ENCODE results near the gene HK3. TPM values are rescaled to one million over a fixed set of nuclear protein-coding genes. Genes with fewer than 3 reads are reported as not detected.

HK3 gene
- total RNA-seq, 1 experiment from 2014 or later: not detected

DNA sequence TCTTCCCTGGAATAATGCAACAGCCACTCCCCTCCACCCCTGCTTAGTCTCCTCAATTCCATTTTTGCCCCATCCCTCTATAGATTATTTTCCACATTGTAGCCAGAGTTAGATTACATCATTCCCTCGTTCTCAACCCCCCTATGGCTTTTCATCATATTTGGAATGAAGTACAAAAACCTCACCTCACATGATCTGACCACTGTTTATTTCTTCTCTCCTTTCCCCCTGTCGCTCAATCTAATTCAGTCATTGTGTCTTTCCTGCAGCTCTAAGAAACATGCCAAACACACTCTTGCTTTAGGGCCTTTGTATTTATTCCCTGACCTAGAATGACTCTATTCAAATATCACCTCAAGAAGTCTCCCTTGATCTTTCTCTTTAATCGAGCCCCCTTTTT is 22.6 kb upstream of the HK3 start:
- Histone ChIP-seq H3K9me3 (ENCODE audit: low read length) (no peaks in the 10 kb centered on the region), H3F3A (ENCODE audit: low read length, unreplicated experiment) (no peaks in the 10 kb centered on the region), H3K4me2 (ENCODE audit: low read length) (no peak overlapping the region), H3K9ac (ENCODE audit: low read length) (no peak overlapping the region), H3K27ac (ENCODE audit: low read length) (no peak overlapping the region), H3K4me3 (ENCODE audit: low read length) (no peak overlapping the region), H3K79me2 (ENCODE audit: low read length) (no peaks in the 10 kb centered on the region), H3K27me3 (ENCODE audit: low read length) (no peaks in the 10 kb centered on the region), H2AFZ (ENCODE audit: low read length) (no peak overlapping the region), H3K4me1 (ENCODE audit: insufficient read depth, low read length) (no peaks in the 10 kb centered on the region), H3K9me2 (replicated peaks; ENCODE audit: low read length) (no peaks in the 10 kb centered on the region), H4K20me1 (ENCODE audit: low read length) (no peaks in the 10 kb centered on the region), H3K36me3 (ENCODE audit: low read depth, low read length) (peaks cover 3% of the 10 kb centered on the region; the same call in 1 of the 2 replicates)
- POLR2A ChIA-PET (ENCODE audit: unreplicated experiment): no interaction called here
- DNase-seq (no peak), ATAC-seq (no peak)
- intact Hi-C loops (cut with micrococcal nuclease): no loop called here
- BruUV-seq (replicated peaks): no TSS peak
- TF ChIP-seq EZH2phosphoT487 (IDR thresholded peaks at IDR 0.05; ENCODE audit: borderline replicate concordance, low read length) (no peak), CTCF (conservative IDR thresholded peaks at IDR 0.05; ENCODE audit: low read depth, low read length) (no peak), EZH2 (IDR thresholded peaks at IDR 0.05; ENCODE audit: low read length, unreplicated experiment) (no peak)
- CTCF ChIA-PET: no interaction called here

- Histone ChIP-seq H3K36me3 (ENCODE audit: low read depth, low read length) (peaks cover 3% of the 10 kb centered on the region; the same call in 1 of the 2 replicates), H3K4me3 (ENCODE audit: low read length) (no peak overlapping the region), H3K9me2 (replicated peaks; ENCODE audit: low read length) (no peaks in the 10 kb centered on the region), H2AFZ (ENCODE audit: low read length) (no peak overlapping the region), H3K27ac (ENCODE audit: low read length) (no peak overlapping the region), H3K4me2 (ENCODE audit: low read length) (no peak overlapping the region), H3K9me3 (ENCODE audit: low read length) (no peaks in the 10 kb centered on the region), H4K20me1 (ENCODE audit: low read length) (0 out of 2 replicates have a peak, but pooled peaks cover 8% of the 10 kb centered on the region), H3K27me3 (ENCODE audit: low read length) (no peaks in the 10 kb centered on the region), H3K4me1 (ENCODE audit: insufficient read depth, low read length) (no peaks in the 10 kb centered on the region), H3F3A (ENCODE audit: low read length, unreplicated experiment) (no peaks in the 10 kb centered on the region), H3K9ac (ENCODE audit: low read length) (no peak overlapping the region), H3K79me2 (ENCODE audit: low read length) (no peaks in the 10 kb centered on the region)
- intact Hi-C loops (cut with micrococcal nuclease): no loop called here
- DNase-seq: no peak
- POLR2A ChIA-PET (ENCODE audit: unreplicated experiment): no interaction called here
- BruUV-seq (replicated peaks): no TSS peak
- no peak for TF ChIP-seq EZH2phosphoT487 (IDR thresholded peaks at IDR 0.05; ENCODE audit: borderline replicate concordance, low read length)
- TF ChIP-seq EZH2 (IDR thresholded peaks at IDR 0.05; ENCODE audit: low read length, unreplicated experiment): no peak
- TF ChIP-seq CTCF (conservative IDR thresholded peaks at IDR 0.05; ENCODE audit: low read depth, low read length): no peak
- CTCF ChIA-PET: no interaction called here
- no peak for ATAC-seq
These were observed 19.5 kb upstream of the HK3 start for GRCh38 chr5:176918613-176919012.

DNA sequence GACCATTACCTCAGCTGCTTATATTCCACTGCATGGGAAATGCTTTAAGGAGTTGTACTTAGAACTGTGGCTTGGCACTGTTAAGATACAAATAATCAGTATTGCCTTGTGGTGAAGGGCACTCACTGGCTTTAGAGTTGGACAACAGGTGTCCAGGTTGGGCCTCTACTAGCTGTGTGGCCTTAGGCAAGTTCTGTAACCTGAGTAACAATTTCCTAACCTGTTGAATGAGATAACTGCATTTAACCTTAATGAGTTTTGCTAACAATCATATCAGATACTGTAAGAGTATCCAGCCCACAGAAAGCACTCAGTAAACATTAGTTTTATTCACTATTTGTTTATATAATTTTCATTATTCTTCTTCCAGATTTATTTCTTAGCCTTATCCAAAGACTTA is 17.2 kb upstream of the HK3 start:
- 0 out of 2 replicates have a peak, but pooled peaks cover 8% of the 10 kb centered on the region for H4K20me1 ChIP-seq (ENCODE audit: low read length)
- ATAC-seq: no peak

More for the DNA sequence above, 17.2 kb upstream of the HK3 start:
- Histone ChIP-seq H3K4me1 (ENCODE audit: insufficient read depth, low read length) (no peaks in the 10 kb centered on the region), H2AFZ (ENCODE audit: low read length) (no peak overlapping the region), H3K9me2 (replicated peaks; ENCODE audit: low read length) (no peaks in the 10 kb centered on the region), H3K9me3 (ENCODE audit: low read length) (no peaks in the 10 kb centered on the region), H3K79me2 (ENCODE audit: low read length) (no peaks in the 10 kb centered on the region), H3K4me2 (ENCODE audit: low read length) (no peak overlapping the region), H3K27me3 (ENCODE audit: low read length) (no peaks in the 10 kb centered on the region), H3K27ac (ENCODE audit: low read length) (no peak overlapping the region), H3F3A (ENCODE audit: low read length, unreplicated experiment) (no peaks in the 10 kb centered on the region), H3K4me3 (ENCODE audit: low read length) (no peak overlapping the region), H3K9ac (ENCODE audit: low read length) (no peak overlapping the region), H3K36me3 (ENCODE audit: low read depth, low read length) (peaks cover 3% of the 10 kb centered on the region; the same call in 1 of the 2 replicates)
- DNase-seq: no peak
- intact Hi-C loops (cut with micrococcal nuclease): no loop called here
- no TSS peak for BruUV-seq (replicated peaks)
- ChIA-PET CTCF (no interaction called here), POLR2A (ENCODE audit: unreplicated experiment) (no interaction called here)
- TF ChIP-seq EZH2 (IDR thresholded peaks at IDR 0.05; ENCODE audit: low read length, unreplicated experiment): no peak
- TF ChIP-seq EZH2phosphoT487 (IDR thresholded peaks at IDR 0.05; ENCODE audit: borderline replicate concordance, low read length): no peak
- no peak for TF ChIP-seq CTCF (conservative IDR thresholded peaks at IDR 0.05; ENCODE audit: low read depth, low read length)
